Upper lobe of left lung (tissue), 6 donors: ENCODE data around the gene DCTN2. TPM values are rescaled to one million over a fixed set of nuclear protein-coding genes. Genes with fewer than 3 reads are reported as not detected.

Experiments
- ATAC-seq, 2 donors: fragments of 200-7000 bp; cut with Tn5 transposase; one replicate each; pipeline ENCODE4 v1.9.1; 2022; ENCODE audit warnings: mild to moderate bottlenecking in 2 of 2, moderate library complexity in 2 of 2; ENCODE audit not compliant: low FRiP score in 2 of 2
- DNase-seq, 2 donors: peaks; one replicate each; pipeline ENCODE4 v3.0.0-alpha.2; 2019 to 2020
- H3K27ac ChIP-seq, 4 donors: fragments of 200-600 bp; sonication (generic); one replicate each; pipeline ENCODE4 v1.5.1; 2016 to 2019
- H3K27me3 ChIP-seq, 4 donors: fragments of 200-600 bp; sonication (generic); one replicate each; pipeline ENCODE4 v1.5.1; 2017 to 2019
- H3K36me3 ChIP-seq, 4 donors: fragments of 200-600 bp; sonication (generic); one replicate each; pipeline ENCODE4 v1.5.1; 2016 to 2019
- H3K4me1 ChIP-seq, 4 donors: fragments of 200-600 bp; sonication (generic); one replicate each; pipeline ENCODE4 v1.5.1; 2018 to 2019
- H3K4me3 ChIP-seq, 4 donors: fragments of 200-600 bp; sonication (generic); one replicate each; pipeline ENCODE4 v1.5.1; 2017 to 2019; ENCODE audit warnings: mild to moderate bottlenecking in 2 of 4, moderate library complexity in 1 of 4
- H3K9me3 ChIP-seq, 4 donors: fragments of 200-600 bp; sonication (generic); one replicate each; pipeline ENCODE4 v1.5.1; 2018 to 2019
- CTCF ChIP-seq, 6 experiments: fragments of 450-650 bp in 4 of 6; fragments of 200-600 bp in 2 of 6; sonication (generic) in 2 of 6; IDR thresholded peaks; one replicate each; pipeline ENCODE4 v1.5.1; 2016 to 2019; ENCODE audit warnings: antibody characterized with exemption in 6 of 6
- EP300 ChIP-seq, 4 donors: sonication (generic); formaldehyde crosslinking; IDR thresholded peaks; one replicate each; pipeline ENCODE4 v1.5.1; 2017; ENCODE audit warnings: antibody characterized with exemption in 4 of 4, control low read depth in 2 of 4
- POLR2A ChIP-seq, 4 donors: fragments of 450-650 bp; IDR thresholded peaks; one replicate each; pipeline ENCODE4 v1.5.1; 2016 to 2017; ENCODE audit warnings: antibody characterized with exemption in 4 of 4, mild to moderate bottlenecking in 2 of 4
- POLR2AphosphoS5 ChIP-seq, 2 donors: sonication (generic); formaldehyde crosslinking; IDR thresholded peaks; one replicate each; pipeline ENCODE4 v1.5.1; 2017; ENCODE audit warnings: antibody characterized with exemption in 2 of 2
- WGBS, 2 donors: methylation state at CpG; one replicate each; pipeline ENCODE4 v1.1.5; 2017 to 2018; 5-methylcytosine and 5-hydroxymethylcytosine counted together
- total RNA-seq, 6 donors: library from RNA; depleted of rRNA in 4 of 6; stranded (reverse); fragments of >200 nt in 4 of 6; gene quantifications; one replicate each; pipeline versions ENCODE4 v1.1.0 to v1.2.1, GENCODE V29; 2016 to 2021
- donor health status: DM: no; HTN: no; CAD: no; lungs with moderate emphysema.
- donor health status: DM: no; HTN: yes; CAD: no; lungs with severe emphysema.

The DCTN2 gene
- total RNA-seq, 6 donors from 2014 or later, result 83.1 to 145 (median 110) TPM

GRCh38 chr12:57531836-57532235 is 15.2 kb downstream of the DCTN2 start:
- Histone ChIP-seq H3K4me1 (peaks cover 0 to 5% (median 0%) of the 10 kb centered on the region in 4 donors), H3K27me3 (no peaks in the 10 kb centered on the region), H3K27ac (no peak overlapping the region), H3K4me3 (no peak overlapping the region), H3K9me3 (no peaks in the 10 kb centered on the region), H3K36me3 (peaks cover 63 to 90% (median 82%) of the 10 kb centered on the region in 4 donors)
- no peak for ATAC-seq
- DNase-seq, result no peak
- TF ChIP-seq CTCF (IDR thresholded peaks at IDR 0.05), result no peak
- no peak for TF ChIP-seq POLR2AphosphoS5 (IDR thresholded peaks at IDR 0.05)
- TF ChIP-seq EP300 (IDR thresholded peaks at IDR 0.05), result no peak
- no peak for TF ChIP-seq POLR2A (IDR thresholded peaks at IDR 0.05)
- 88% methylated on average over 1 of the region's 1 CpG; no CpG with 5 or more reads in 1 of the 2 donors for WGBS, 2 donors

- peaks cover 0 to 7% (median 1%) of the 10 kb centered on the region in 4 donors for H3K4me1 ChIP-seq
- ATAC-seq (no peak), DNase-seq (no peak)
- no peak overlapping the region for H3K4me3 ChIP-seq
- TF ChIP-seq POLR2A (IDR thresholded peaks at IDR 0.05), result peak in 1 of 4 donors; percentile 11
- no peak for TF ChIP-seq EP300 (IDR thresholded peaks at IDR 0.05)
- no peaks in the 10 kb centered on the region for H3K9me3 ChIP-seq
- no peak overlapping the region for H3K27ac ChIP-seq
- WGBS, 2 donors, result 84 to 90% methylated on average over 5 of the region's 5 CpGs
- peaks cover 71 to 100% (median 95%) of the 10 kb centered on the region in 4 donors for H3K36me3 ChIP-seq
- H3K27me3 ChIP-seq, result no peaks in the 10 kb centered on the region
Observed at GRCh38 chr12:57530396-57531142, 16.4 kb downstream of the DCTN2 start.

- Histone ChIP-seq H3K4me3 (no peak overlapping the region), H3K4me1 (peaks cover 4 to 15% (median 6%) of the 10 kb centered on the region in 4 donors), H3K9me3 (no peaks in the 10 kb centered on the region), H3K27me3 (no peaks in the 10 kb centered on the region), H3K36me3 (peaks cover 77 to 100% (median 98%) of the 10 kb centered on the region in 4 donors), H3K27ac (no peak overlapping the region)
- no peak for DNase-seq
- 63 to 68% methylated on average over 6 of the region's 6 CpGs for WGBS, 2 donors
- ATAC-seq, result no peak
- TF ChIP-seq POLR2A (IDR thresholded peaks at IDR 0.05) (no peak), POLR2AphosphoS5 (IDR thresholded peaks at IDR 0.05) (no peak), CTCF (IDR thresholded peaks at IDR 0.05) (no peak), EP300 (IDR thresholded peaks at IDR 0.05) (no peak)
Observed at GRCh38 chr12:57529831-57530230, 17.2 kb downstream of the DCTN2 start.

GRCh38 chr12:57528831-57529555 is 18.0 kb downstream of the DCTN2 start:
- no peak for TF ChIP-seq CTCF (IDR thresholded peaks at IDR 0.05)
- TF ChIP-seq EP300 (IDR thresholded peaks at IDR 0.05), result no peak
- no peak for TF ChIP-seq POLR2A (IDR thresholded peaks at IDR 0.05)
- no peak for TF ChIP-seq POLR2AphosphoS5 (IDR thresholded peaks at IDR 0.05)
- DNase-seq, result no peak

GRCh38 chr12:57528176-57528575 is 18.8 kb downstream of the DCTN2 start:
- DNase-seq, result no peak
- 86 to 88% methylated on average over 12 of the region's 12 CpGs for WGBS, 2 donors
- peaks cover 19 to 31% (median 21%) of the 10 kb centered on the region in 4 donors for H3K4me1 ChIP-seq
- no peaks in the 10 kb centered on the region for H3K27me3 ChIP-seq
- no peaks in the 10 kb centered on the region for H3K9me3 ChIP-seq
- no peak for ATAC-seq
- peaks cover 68 to 93% (median 86%) of the 10 kb centered on the region in 4 donors for H3K36me3 ChIP-seq
- no peak overlapping the region for H3K4me3 ChIP-seq
- no peak overlapping the region for H3K27ac ChIP-seq
- TF ChIP-seq POLR2A (IDR thresholded peaks at IDR 0.05) (no peak), EP300 (IDR thresholded peaks at IDR 0.05) (no peak), CTCF (IDR thresholded peaks at IDR 0.05) (no peak), POLR2AphosphoS5 (IDR thresholded peaks at IDR 0.05) (no peak)

More at GRCh38 chr12:57528831-57529555, 18.0 kb downstream of the DCTN2 start:
- no peak for ATAC-seq
- Histone ChIP-seq H3K36me3 (peaks cover 68 to 100% (median 93%) of the 10 kb centered on the region in 4 donors), H3K4me3 (no peak overlapping the region), H3K27me3 (no peaks in the 10 kb centered on the region), H3K4me1 (peaks cover 12 to 23% (median 14%) of the 10 kb centered on the region in 4 donors), H3K9me3 (no peaks in the 10 kb centered on the region), H3K27ac (peak overlapping the region in 2 of 4 donors; percentile 4 to 35)
- 77 to 80% methylated on average over 9 to 10 of the region's 10 CpGs for WGBS, 2 donors
